Measurements from ENCODE around the gene TWIST2.

DNA sequence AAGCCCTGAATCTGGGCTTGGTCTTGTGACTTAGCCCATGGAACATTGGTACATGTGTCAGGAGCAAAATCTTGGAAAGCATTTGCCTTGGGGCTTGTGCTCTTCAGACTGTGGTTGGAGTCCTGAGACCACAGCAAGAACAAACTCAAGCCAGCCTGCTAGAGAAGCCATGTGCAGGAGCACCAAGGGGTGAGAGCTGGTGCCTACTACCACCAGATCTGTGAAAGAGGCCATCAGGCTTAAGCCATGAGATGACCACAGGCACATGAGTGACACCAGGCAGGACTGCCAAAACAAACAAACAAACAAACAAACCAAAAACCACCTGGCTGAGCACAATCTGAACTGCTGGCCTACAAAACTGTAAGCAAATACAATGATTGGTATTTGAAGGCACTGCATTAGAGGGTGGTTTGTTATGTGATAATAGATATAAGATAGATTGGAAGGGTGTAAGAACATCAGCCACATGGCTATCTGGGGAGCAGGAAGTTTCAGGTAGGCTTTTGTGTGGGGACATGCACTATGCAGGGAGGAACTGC lies 9.0 kb upstream of the TWIST2 start:
- TF ChIP-seq POLR2A (IDR thresholded peaks at IDR 0.05; ENCODE audit: low read depth, low read length), result no peak
- TF ChIP-seq TAF1 (IDR thresholded peaks at IDR 0.05; ENCODE audit: borderline replicate concordance, low read depth, low read length), result no peak

Measured in GM12892 (cell line).